NCI-H2196 treated with DMSO at 0.1 percent for 48 hours (cell line): ENCODE measurements around the gene CD164L2.
"Not testable (repeated sequence)": the region's sequence is repeated elsewhere in the genome, so short reads cannot be mapped to it uniquely, and the experiment has no call there.

Experiments used
- DNase-seq: peaks from one replicate; lab custom pipeline; 2025; ENCODE audit not compliant: unreplicated experiment; lab: John Stamatoyannopoulos, UW

The CD164L2 gene

DNA sequence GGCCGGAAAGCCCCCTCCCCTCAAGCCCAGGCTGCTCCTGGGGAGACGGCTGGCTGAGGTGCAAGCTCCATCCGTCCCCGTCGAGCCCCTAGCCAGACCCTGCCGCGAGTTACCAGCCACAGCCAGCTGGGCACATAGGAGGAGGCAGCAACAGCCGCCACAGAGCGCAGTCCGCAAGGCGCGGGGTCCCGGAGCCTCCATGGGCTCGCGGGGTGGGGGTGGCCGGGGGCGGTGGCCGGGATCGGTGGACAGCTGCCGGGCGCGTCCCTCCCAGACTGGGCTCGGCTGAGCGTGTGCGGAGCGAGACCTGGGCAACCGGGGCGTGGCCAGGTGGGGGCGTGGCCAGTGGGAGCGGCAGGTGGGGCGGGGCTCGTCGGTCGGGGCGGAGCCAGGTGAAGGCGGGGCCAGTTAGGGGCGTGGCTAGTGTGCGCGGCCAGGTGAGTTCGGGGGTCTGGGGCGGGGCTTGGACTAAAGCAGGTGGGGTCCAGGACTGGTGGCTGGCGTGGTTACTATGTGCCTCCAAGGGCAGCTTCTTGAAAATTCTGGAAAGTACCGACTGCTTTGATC, at the start of gene CD164L2:
Gene CD164L2, minus strand, starts transcription at position 295 of the 567 bp plus-strand sequence. Its CDS starts 94 bp downstream, at position 201.
- DNase-seq: no peak

DNA sequence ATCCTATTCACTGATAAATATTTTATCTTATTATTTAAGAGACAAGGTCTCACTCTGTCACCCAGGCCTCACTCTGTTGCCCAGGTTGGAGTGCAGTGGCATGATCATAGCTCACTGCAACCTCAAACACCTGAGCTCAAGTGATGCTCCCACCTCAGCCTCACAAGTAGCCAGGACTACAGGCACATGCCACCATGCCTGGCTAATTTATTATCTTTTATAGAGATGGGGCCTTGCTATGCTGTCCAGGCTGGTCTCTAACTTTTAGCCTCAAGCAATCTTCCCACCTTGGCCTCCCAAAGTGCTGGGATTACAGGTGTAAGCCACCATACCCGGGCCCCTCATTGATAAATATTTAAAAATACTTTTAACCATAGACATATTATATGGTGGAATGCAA, 49.6 kb upstream of the CD164L2 start:
- DNase-seq: not testable (repeated sequence)

DNA sequence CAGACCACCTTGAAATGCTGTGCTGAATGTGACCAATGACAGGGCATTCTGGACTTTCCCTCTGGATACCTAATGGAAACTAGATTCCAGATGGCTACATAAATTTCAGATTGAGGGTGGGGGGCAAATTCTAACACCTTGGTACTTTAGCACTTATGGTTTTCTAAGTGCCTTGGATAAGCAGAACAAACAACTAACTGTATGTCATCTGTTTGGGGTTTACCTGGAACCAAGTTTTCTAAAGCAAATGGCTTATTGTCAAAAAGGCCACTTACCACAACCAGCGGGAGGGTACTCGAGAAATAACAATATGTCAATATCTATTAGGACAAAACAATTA, 48.4 kb upstream of the CD164L2 start:
- DNase-seq: no peak

DNA sequence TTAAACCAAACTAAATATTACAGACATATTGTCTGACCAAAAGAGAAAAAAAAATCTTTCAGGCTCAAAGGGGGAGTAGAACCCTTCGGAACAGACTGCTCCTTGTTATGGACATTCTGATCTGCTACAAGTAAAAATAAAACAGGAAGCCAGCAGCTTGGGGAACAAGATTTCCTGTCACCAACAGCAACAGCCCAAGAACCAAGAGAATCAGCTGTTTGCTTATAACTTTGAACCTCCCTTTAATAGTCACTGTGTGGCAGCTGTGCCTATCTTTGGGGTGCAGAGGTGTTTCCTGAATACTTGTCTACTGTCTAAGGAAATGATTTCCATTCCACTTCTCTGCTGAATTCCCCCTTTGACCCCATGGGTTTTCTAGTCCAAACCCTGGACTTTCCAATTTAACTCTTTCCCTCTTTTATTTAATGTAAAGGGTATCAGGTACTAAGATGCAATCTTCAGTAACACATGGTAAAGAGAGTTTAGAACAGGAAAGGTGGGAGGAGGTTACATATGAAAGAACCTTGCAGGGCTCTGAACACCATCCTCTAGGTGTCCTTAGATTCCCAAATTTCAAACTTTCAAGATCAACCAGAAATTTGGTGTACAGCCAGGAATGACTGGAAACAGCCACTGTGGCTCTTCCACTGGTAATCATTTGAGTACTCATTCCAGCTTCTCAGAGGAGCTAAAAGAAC, 47.9 kb upstream of the CD164L2 start:
- DNase-seq: no peak

DNA sequence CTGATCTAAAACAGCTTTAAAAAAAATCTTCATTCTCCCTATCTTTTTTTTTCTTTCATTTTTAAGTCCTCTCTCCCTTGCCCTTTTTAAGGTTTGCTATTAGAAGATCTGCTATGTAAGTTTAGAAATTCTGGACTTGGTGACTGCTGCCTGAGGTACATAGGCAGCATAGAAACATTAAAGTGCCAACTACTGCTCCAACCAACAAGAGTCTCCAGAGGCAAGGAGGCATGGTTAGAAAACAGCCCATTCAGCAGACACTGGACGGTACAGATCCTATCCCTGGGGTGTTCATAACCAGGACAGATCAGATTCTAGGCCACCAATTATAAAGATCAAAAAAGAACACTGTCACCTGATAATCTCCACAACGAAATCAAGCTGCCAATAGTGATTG, 45.9 kb upstream of the CD164L2 start:
- no peak for DNase-seq

DNA sequence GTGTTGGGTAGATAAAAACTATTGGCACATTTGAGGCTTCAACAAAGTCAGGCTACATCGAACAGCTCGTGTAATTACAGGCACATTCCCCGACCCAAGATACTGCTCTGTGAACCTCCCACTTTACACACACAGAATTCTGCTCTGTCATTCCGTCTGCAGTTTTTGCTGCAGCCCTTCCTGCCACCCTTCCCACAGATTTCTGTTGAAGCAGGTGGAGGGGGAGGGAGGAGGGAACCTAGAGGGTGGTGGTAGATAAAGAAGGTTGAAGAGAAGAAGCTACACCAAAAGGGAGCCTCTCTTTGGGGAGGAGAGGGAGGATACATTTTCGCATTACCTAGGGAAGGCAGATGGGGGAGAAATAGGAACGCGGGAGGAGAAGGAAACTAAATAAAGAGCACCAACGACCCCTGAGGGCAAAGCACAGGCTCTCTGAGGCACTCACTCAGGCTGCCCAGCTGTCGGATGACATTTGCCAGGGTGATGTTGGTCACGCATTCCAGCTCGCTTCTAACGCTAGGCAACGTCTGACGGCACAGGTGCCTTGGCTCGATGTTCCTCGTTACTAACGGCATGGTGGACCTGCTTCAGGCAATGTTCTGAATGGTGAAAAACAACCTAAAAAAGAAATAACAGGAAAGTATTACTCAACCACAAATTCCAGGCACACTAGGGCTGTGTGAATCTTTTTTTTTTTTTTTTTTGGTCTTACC, 45.3 kb upstream of the CD164L2 start:
- peak; percentile 25 for DNase-seq

DNA sequence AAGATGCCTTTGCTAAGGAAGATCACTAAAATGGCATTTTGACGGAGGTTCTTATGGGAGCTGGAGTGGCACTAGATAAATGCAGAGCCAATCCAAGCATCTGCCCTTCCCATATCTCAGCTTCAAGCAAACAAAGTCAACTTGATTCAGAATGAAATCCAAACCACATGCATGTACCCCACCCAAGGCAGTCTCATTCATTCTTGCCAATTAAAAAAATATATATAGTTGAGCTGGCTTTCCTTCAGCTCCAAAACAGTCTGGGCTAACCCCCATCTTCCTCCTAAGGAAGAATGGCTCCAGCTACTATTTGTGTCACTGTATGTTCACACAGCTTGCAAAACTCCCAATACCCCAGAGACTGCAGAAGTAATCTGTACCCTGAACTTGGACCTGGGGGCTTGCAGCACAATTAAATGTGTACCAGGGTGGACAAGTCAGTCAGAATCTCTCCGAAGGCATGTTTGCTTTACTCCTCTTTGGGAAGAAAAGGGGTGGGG, 44.7 kb upstream of the CD164L2 start:
- DNase-seq: no peak

DNA sequence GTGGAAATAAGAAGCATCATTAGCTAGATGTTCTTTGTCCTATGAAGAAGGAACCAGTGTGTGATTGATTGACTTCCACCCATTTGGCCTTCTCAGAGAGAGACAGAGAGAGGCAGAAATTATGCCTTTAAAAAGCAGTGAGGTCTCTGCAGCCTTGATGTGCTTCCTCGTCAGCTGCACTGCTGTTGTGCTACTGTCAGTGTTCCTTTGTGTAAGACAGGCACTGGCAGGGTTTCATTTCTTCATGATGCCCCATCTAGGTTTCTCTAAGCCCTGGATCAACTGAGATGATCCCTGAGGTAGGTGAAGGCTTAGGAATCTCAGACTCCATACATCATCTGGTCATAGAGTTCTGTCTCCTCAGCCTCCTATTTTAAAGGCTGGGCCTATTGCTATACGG, 44.2 kb upstream of the CD164L2 start:
- no peak for DNase-seq

DNA sequence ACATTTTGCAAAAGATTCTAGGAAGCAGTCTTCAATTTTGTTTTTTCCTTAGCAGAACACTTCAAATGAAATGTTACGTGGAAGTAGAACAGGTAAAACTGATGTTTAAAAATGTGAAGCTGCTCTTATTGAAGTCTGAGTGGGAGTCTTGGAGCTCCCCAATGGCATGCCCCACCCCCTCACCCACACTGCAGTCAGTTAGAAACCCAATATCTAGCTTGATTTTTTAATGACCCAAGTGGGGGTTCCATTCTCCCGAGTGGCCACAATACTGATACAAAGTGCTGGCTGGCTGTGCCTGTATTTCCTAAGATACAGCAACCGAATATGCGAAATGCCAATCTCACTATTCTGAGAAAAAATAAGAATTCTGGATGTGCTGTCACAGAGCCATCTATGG, 40.6 kb upstream of the CD164L2 start:
- DNase-seq: no peak

DNA sequence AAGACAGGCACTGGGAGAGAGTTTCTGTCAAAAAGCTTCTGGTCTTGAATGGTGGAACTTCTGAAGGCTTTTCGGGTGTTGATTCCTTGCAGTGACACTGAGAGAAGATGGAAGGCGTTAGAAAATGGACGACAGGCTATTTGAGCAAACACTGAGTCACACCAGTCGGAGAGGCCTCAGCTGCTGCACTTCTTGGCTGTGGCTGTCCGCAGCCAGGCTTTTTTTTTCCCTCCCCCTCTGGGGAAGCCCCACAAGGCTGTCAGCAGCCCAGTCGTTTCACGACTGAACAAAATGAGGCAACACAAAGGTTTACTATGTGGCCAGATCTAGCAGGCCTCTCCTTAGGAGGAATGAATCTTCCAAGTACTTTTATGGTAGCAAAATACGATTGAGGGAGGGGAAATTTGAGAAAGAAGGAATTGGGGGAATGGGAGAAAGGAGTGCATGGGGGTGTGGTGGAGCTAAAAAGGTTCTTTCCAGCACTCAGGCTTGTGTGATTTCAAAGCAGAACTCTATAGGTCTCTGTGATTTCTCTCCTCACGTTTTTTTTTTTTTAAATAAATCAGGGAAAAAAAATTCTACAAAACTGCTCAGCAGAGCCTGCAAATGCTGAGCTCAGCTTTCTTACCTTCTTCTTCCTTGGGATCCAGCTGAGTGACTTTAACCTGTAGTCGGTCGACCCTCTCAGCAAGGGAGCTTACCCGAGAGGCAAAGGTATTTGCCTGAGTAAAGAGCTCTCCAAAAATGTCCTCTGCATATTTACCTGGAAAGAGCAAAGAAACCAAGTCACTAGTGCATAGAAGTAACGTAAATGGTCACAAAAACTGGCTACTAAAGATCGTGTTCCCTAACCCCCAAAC, 35.4 kb upstream of the CD164L2 start:
- DNase-seq: no peak

DNA sequence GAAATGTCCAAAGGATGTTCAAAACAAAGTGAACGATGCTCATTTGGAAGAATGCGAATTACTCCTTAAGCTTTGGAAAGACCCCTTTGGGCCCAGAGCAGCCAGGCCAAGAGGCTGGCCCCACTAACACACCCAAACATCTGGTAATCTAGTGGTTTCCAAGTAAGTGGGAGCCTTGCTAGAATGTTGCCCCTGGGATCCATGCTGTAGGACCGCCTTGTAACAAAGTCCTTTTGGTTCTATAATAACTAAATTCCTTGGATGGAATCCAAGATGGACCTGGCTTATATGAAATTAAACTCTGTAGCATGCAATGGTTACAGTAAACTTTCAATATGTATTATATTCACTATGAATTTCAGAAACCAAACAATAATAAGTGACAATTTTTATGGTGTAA, 34.6 kb upstream of the CD164L2 start:
- DNase-seq: no peak

DNA sequence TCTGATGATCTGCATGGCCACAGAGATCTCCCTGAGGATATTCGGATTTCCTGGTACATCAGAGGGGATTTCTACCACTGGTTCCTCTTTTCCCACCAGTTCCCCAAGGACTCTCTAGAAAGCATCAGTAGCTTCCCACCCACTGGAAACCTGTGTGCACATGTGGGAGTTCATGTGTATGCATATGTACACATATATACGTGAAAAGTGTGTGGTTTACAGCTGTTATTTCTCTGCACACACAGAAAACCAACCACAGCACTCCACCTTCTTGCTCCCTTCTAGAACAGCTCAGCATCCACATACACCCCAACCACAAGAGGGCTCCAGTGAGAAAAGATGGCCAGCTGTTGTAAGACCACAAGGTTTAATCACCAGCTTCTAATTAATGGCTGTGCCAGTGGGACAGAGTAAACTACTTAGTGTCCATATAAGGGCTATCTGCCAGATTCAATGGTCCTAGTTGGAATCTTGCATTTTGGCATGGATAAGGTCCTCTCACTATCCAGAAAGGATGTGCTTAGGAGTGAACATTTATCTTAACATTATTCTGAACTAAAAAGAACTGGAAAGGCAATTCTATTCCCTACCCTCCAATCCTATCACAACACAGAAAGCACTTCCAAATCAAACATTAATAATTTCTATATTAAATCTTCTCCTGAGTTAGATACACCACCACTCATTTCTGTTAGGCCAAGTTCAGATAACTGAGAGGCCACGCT, 33.4 kb upstream of the CD164L2 start:
- DNase-seq: peak; percentile 35

DNA sequence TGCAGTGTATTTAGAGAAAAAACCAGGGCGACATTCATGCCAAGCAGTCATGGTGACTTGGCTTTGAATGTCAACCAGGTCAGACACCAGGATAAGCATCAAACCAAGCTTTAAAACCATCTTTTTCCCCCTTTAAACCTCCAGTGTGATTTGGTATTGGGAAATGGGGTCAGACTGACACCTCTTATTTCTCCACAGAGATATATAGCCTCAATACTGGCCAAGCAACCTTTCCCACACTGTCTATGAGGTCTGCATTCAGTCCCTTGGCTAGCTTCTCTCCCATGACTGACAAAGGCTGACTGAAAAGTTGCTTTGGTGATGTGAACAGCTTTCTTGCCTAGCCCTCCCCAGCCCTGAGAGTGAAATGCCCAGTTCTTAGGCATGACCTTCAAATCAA, 31.0 kb upstream of the CD164L2 start:
- no peak for DNase-seq

DNA sequence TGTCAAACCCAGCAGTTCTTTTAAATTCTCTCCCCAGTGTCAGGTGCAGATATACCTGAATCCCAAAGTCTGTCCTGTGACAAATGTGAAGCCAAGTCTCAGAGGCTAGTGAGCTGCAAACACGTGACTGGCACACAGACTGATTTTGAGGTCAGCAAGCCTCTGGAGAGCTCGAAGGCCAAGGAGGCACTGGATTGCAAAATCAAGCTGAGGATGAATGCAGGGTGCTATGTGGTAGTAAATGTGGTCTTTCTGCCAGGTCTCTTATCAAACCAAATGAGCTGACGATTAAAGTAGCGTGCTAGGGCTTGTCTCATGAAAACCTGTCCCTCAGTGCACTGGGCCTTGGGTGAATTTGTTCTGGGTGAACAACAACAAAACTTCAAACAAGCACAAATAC, 29.9 kb upstream of the CD164L2 start:
- no peak for DNase-seq

DNA sequence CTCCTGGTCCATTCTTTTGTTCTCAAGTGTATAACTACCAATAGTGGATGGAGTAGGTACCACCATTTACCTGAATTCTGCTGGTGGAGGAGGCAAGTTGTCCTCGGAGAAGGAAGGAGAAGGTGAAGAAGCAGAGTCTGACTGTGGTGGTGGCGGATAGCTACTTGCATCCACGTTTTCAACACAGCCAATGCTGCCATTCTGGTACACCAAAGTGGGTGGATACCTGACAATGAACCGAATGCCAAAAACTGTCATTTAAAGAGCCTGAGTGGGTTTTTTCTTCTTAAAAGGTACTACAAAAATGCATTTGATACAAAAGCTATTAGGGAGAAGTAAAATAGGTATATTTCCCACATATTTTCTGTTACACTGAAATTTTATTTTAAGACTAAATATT, 29.4 kb upstream of the CD164L2 start:
- DNase-seq: no peak

DNA sequence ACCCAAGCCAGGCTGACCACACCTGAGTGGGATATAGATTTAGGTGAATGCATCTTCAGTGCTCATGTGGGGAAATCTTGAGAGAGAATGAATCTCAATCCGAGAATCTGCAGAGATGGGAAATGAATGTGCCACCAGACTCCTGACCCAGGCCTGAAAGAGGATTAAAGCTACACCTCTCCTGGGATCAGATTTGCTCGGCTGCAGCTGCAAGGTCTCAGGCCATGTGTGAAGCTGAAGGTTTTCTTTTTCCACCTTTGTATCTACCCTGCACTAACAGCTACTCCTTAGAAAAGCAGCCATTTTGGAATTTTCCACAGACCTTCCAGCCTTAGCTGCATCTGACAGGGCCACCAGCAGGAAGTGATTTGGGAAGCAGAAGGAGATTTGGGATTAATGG, 27.6 kb upstream of the CD164L2 start:
- DNase-seq: no peak

DNA sequence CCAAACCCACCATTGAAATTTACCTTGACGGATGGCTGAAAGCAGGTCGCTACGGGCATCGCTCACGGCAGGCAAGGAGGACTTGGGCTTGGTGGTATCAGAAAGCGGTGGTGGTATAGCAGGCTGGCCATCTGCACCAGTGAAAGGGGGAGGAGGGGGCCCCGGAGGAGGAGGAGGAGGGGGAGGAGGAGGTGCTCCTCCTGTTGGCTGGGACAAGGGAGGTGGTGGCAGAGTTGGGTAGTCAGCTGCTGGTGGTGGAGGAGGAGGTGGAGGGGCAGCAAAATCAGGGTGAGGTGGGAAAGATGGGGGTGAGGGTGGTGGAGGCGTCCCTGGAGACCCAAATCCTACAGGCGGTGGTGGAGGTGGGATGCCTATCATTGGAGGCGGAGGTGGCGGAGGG, 26.5 kb upstream of the CD164L2 start:
- no peak for DNase-seq

DNA sequence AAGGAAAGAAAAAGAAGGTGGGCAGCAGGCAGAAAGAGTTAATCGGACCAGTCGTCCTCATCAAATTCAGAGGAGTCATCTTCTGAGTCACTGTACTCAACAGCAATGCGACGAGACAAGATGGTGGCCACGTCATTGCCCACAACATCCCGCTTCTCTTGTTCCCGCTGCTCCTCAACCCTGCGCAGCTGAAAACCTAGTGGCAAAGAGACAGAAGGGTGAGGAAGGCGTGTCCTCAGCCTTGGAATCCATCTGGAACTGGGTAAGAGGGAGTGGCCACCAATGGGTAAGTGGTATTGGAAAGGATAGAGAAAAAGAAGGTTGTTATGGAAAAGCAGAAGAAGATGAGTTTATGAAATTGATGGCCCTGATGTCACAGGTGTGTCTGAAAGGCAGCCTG, 25.0 kb upstream of the CD164L2 start:
- DNase-seq: no peak

DNA sequence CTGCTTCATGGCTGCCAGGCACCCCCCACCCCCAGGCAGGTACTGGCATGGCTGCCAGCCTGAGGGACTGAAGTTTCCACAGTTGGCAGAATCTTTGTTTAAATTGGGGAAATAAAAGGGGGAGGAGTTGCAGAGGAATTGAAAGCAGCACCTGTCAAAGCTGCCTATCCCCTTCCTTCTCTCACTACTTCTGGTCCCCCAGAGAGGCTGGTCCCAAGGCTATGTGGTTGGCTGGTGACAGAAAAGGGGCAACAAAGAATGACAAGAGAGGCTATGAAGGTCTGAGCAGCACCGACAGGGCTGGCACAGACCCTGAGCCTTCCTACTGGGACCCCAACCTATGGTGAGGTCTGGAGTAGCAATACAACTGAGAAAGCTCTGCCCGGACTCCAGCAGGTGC, 23.7 kb upstream of the CD164L2 start:
- DNase-seq: not testable (repeated sequence)

DNA sequence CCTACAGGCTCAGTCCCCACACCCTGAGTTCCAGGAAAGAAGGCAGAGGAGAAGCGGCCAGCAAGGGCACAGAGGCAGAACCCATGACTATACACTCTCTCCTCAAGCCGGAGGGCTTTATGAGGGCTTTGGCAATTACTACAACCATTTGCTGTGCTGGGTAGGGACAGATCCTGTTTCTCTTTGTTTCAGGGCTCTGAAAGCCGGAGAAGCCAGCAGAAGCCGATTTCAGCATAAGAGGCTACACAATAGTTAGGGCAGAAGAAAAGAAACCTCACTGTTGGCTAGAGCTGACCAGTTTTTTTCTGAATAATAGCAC, 23.2 kb upstream of the CD164L2 start:
- no peak for DNase-seq
